HEK293 (cell line): Measurements from ENCODE around the gene MKLN1.

Experiments used
- HOXA7 ChIP-seq: sonication (generic); formaldehyde crosslinking; IDR thresholded peaks from 2 replicates; pipeline ENCODE4 v1.8.1; 2022; ENCODE audit warnings: missing genetic modification reagents, borderline replicate concordance
- KLF17 ChIP-seq: fragments of 450-650 bp; formaldehyde crosslinking; IDR thresholded peaks from 2 replicates; pipeline ENCODE4 v1.5.1; 2016; ENCODE audit warnings: missing biosample characterization, missing genetic modification characterization
- KLF7 ChIP-seq: fragments of 450-650 bp; formaldehyde crosslinking; IDR thresholded peaks from 2 replicates; pipeline ENCODE4 v1.5.1; 2016; ENCODE audit warnings: missing biosample characterization, missing genetic modification characterization, borderline replicate concordance
- REST ChIP-seq: fragments of 450-650 bp; formaldehyde crosslinking; IDR thresholded peaks from 2 replicates; pipeline ENCODE4 v1.5.1; 2016; ENCODE audit warnings: missing biosample characterization, missing genetic modification characterization
- TRIM28 ChIP-seq: IDR thresholded peaks from 2 replicates; pipeline ENCODE4 v1.6.1; 2011; ENCODE audit warnings: low read length, control low read depth, borderline replicate concordance
- YY1 ChIP-seq: fragments of 450-650 bp; formaldehyde crosslinking; IDR thresholded peaks from 2 replicates; pipeline ENCODE4 v1.5.1; 2018; ENCODE audit warnings: missing biosample characterization, missing genetic modification characterization
- ZBTB11 ChIP-seq: fragments of 450-650 bp; formaldehyde crosslinking; conservative IDR thresholded peaks from 2 replicates; pipeline ENCODE4 v1.5.1; 2016; ENCODE audit warnings: low read depth, missing biosample characterization, missing genetic modification characterization
- ZBTB7A ChIP-seq: fragments of 450-650 bp; formaldehyde crosslinking; IDR thresholded peaks from 2 replicates; pipeline ENCODE4 v1.5.1; 2016; ENCODE audit warnings: low read depth, missing biosample characterization, missing genetic modification characterization
- ZEB2 ChIP-seq: fragments of 450-650 bp; formaldehyde crosslinking; IDR thresholded peaks from 2 replicates; pipeline ENCODE4 v1.5.1; 2016; ENCODE audit warnings: missing biosample characterization, missing genetic modification characterization
- ZNF10 ChIP-seq: fragments of 450-650 bp; formaldehyde crosslinking; IDR thresholded peaks from 2 replicates; pipeline ENCODE4 v1.5.1; 2017; ENCODE audit warnings: missing biosample characterization, missing genetic modification characterization
- ZNF174 ChIP-seq: fragments of 450-650 bp; formaldehyde crosslinking; IDR thresholded peaks from 2 replicates; pipeline ENCODE4 v1.5.0; 2017; ENCODE audit warnings: missing biosample characterization, mild to moderate bottlenecking, missing genetic modification characterization
- ZNF24 ChIP-seq: fragments of 450-650 bp; formaldehyde crosslinking; IDR thresholded peaks from 2 replicates; pipeline ENCODE4 v1.5.1; 2016; ENCODE audit warnings: missing biosample characterization, missing genetic modification characterization
- ZNF324 ChIP-seq: fragments of 450-650 bp; formaldehyde crosslinking; IDR thresholded peaks from 2 replicates; pipeline ENCODE4 v1.5.1; 2016; ENCODE audit warnings: missing biosample characterization, missing genetic modification characterization
- ZNF366 ChIP-seq: fragments of 450-650 bp; formaldehyde crosslinking; conservative IDR thresholded peaks from 2 replicates; pipeline ENCODE4 v1.5.1; 2016; ENCODE audit warnings: missing biosample characterization, missing genetic modification characterization
- ZNF433 ChIP-seq: fragments of 450-650 bp; formaldehyde crosslinking; IDR thresholded peaks from 2 replicates; pipeline ENCODE4 v1.5.1; 2016; ENCODE audit warnings: missing biosample characterization, missing genetic modification characterization, low read depth
- ZNF558 ChIP-seq: fragments of 450-650 bp; formaldehyde crosslinking; IDR thresholded peaks from 2 replicates; pipeline ENCODE4 v1.5.1; 2016; ENCODE audit warnings: missing biosample characterization, missing genetic modification characterization
- ZNF561 ChIP-seq: fragments of 450-650 bp; IDR thresholded peaks from 2 replicates; pipeline ENCODE4 v1.5.1; 2018; ENCODE audit warnings: missing biosample characterization, missing genetic modification characterization, borderline replicate concordance
- ZNF580 ChIP-seq: fragments of 450-650 bp; formaldehyde crosslinking; IDR thresholded peaks from 2 replicates; pipeline ENCODE4 v1.5.1; 2016; ENCODE audit warnings: missing biosample characterization, missing genetic modification characterization
- ZNF660 ChIP-seq: fragments of 450-650 bp; IDR thresholded peaks from 2 replicates; pipeline ENCODE4 v1.5.1; 2018; ENCODE audit warnings: missing biosample characterization, mild to moderate bottlenecking, missing genetic modification characterization
- ZSCAN16 ChIP-seq: fragments of 450-650 bp; formaldehyde crosslinking; IDR thresholded peaks from 2 replicates; pipeline ENCODE4 v1.5.1; 2016; ENCODE audit warnings: missing biosample characterization, missing genetic modification characterization
- ZXDB ChIP-seq: fragments of 450-650 bp; formaldehyde crosslinking; IDR thresholded peaks from 2 replicates; pipeline ENCODE4 v1.5.1; 2016; ENCODE audit warnings: missing biosample characterization, missing genetic modification characterization
- TF ChIP-seq, protein P1 (sequence below): fragments of 450-650 bp; formaldehyde crosslinking; IDR thresholded peaks from 2 replicates; pipeline ENCODE4 v1.5.1; 2017; ENCODE audit warnings: missing biosample characterization, mild to moderate bottlenecking, missing genetic modification characterization, moderate library complexity
- TF ChIP-seq, protein P2 (sequence below): fragments of 450-650 bp; formaldehyde crosslinking; IDR thresholded peaks from 2 replicates; pipeline ENCODE4 v1.5.1; 2017; ENCODE audit warnings: missing biosample characterization, missing genetic modification characterization
- TF ChIP-seq, protein P3 (sequence below): fragments of 450-650 bp; formaldehyde crosslinking; IDR thresholded peaks from 2 replicates; pipeline ENCODE4 v1.5.1; 2016; ENCODE audit warnings: missing biosample characterization, missing genetic modification characterization

The MKLN1 gene

GRCh38 chr7:131327626-131328376 lies at the start of gene MKLN1 (continued):
- TF ChIP-seq, protein P1, sequence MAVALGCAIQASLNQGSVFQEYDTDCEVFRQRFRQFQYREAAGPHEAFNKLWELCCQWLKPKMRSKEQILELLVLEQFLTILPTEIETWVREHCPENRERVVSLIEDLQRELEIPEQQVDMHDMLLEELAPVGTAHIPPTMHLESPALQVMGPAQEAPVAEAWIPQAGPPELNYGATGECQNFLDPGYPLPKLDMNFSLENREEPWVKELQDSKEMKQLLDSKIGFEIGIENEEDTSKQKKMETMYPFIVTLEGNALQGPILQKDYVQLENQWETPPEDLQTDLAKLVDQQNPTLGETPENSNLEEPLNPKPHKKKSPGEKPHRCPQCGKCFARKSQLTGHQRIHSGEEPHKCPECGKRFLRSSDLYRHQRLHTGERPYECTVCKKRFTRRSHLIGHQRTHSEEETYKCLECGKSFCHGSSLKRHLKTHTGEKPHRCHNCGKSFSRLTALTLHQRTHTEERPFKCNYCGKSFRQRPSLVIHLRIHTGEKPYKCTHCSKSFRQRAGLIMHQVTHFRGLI (tag by site-specific recombination) = 0 out of 2 replicates have a peak, but pooled peaks have one; percentile 10
- TF ChIP-seq, protein P2, sequence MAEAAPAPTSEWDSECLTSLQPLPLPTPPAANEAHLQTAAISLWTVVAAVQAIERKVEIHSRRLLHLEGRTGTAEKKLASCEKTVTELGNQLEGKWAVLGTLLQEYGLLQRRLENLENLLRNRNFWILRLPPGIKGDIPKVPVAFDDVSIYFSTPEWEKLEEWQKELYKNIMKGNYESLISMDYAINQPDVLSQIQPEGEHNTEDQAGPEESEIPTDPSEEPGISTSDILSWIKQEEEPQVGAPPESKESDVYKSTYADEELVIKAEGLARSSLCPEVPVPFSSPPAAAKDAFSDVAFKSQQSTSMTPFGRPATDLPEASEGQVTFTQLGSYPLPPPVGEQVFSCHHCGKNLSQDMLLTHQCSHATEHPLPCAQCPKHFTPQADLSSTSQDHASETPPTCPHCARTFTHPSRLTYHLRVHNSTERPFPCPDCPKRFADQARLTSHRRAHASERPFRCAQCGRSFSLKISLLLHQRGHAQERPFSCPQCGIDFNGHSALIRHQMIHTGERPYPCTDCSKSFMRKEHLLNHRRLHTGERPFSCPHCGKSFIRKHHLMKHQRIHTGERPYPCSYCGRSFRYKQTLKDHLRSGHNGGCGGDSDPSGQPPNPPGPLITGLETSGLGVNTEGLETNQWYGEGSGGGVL (tag by site-specific recombination) = peak; percentile 24; the same call in 1 of the 2 replicates
- TF ChIP-seq ZNF24 (tag by site-specific recombination) = 0 out of 2 replicates have a peak, but pooled peaks have one; percentile 39
- TF ChIP-seq ZNF580 = peak; percentile 63; the same call in 1 of the 2 replicates
- peak; percentile 51; the same call in 1 of the 2 replicates for TF ChIP-seq ZNF660 (tag by site-specific recombination)
- peak; percentile 90 for TF ChIP-seq ZEB2 (tag by site-specific recombination)
- peak; percentile 46; the same call in 1 of the 2 replicates for TF ChIP-seq ZNF10
- no peak for TF ChIP-seq ZNF433 (tag by site-specific recombination)
- TF ChIP-seq, protein P3, sequence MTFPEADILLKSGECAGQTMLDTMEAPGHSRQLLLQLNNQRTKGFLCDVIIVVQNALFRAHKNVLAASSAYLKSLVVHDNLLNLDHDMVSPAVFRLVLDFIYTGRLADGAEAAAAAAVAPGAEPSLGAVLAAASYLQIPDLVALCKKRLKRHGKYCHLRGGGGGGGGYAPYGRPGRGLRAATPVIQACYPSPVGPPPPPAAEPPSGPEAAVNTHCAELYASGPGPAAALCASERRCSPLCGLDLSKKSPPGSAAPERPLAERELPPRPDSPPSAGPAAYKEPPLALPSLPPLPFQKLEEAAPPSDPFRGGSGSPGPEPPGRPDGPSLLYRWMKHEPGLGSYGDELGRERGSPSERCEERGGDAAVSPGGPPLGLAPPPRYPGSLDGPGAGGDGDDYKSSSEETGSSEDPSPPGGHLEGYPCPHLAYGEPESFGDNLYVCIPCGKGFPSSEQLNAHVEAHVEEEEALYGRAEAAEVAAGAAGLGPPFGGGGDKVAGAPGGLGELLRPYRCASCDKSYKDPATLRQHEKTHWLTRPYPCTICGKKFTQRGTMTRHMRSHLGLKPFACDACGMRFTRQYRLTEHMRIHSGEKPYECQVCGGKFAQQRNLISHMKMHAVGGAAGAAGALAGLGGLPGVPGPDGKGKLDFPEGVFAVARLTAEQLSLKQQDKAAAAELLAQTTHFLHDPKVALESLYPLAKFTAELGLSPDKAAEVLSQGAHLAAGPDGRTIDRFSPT (tag by site-specific recombination) = peak; percentile 76; the same call in 1 of the 2 replicates
- no peak for TF ChIP-seq TRIM28
- TF ChIP-seq ZSCAN16 (tag by site-specific recombination) = 0 out of 2 replicates have a peak, but pooled peaks have one; percentile 35
- TF ChIP-seq ZNF324 (tag by site-specific recombination) = peak; percentile 62; the same call in 1 of the 2 replicates
- TF ChIP-seq ZXDB = peak; percentile 67
- no peak for TF ChIP-seq ZNF558
- no peak for TF ChIP-seq HOXA7 (CRISPR knock-in tag)
- TF ChIP-seq ZNF561 = no peak; the same call in none of the 2 replicates
- 0 out of 2 replicates have a peak, but pooled peaks have one; percentile 53 for TF ChIP-seq REST (tag by site-specific recombination)
- no peak for TF ChIP-seq ZNF174 (tag by site-specific recombination)
- TF ChIP-seq KLF17 = peak; percentile 65
- TF ChIP-seq ZBTB11 (tag by site-specific recombination) = peak; percentile 62
- peak; percentile 96 for TF ChIP-seq YY1 (tag by site-specific recombination)
- TF ChIP-seq KLF7 (tag by site-specific recombination) = peak; percentile 34; the same call in 1 of the 2 replicates
- TF ChIP-seq ZBTB7A (tag by site-specific recombination) = 0 out of 2 replicates have a peak, but pooled peaks have one; percentile 25
- TF ChIP-seq ZNF366 (tag by site-specific recombination) = no peak
